SKM-1 treated with dmso at 0.1 percent for 144 hours (cell line): Measurements from ENCODE around the gene KRTAP4-12.
"Not testable (repeated sequence)": the region's sequence is repeated elsewhere in the genome, so short reads cannot be mapped to it uniquely, and the experiment has no call there.

ENCODE experiments used
- DNase-seq: peaks from one replicate; lab custom pipeline; 2025; ENCODE audit not compliant: unreplicated experiment; lab: John Stamatoyannopoulos, UW

Gene KRTAP4-12

DNA sequence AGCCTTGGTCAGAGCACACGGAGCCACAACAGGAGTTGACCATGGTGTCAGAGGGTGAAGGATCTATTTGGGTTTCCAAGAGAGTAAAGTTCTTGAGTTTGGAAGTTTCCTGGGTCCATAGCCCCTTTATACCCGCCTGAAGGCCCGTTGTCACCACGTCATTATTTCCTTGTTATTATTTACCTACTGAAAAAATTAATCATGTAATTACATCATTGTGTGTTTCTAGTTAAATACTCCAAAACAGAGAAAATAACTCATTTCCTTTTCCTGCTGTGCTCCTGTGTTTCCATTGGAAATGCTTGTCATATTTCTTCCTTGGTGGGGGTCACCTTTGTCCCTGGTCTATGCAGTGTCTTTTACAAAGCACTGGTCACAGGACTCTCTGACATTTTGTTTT is 25.9 kb downstream of the KRTAP4-12 start, which contains the start of gene KRTAP4-8:
Gene KRTAP4-8, minus strand, starts transcription at position 101 of the 400 bp plus-strand sequence. Its CDS starts 58 bp downstream, at position 43.
- DNase-seq = no peak

DNA sequence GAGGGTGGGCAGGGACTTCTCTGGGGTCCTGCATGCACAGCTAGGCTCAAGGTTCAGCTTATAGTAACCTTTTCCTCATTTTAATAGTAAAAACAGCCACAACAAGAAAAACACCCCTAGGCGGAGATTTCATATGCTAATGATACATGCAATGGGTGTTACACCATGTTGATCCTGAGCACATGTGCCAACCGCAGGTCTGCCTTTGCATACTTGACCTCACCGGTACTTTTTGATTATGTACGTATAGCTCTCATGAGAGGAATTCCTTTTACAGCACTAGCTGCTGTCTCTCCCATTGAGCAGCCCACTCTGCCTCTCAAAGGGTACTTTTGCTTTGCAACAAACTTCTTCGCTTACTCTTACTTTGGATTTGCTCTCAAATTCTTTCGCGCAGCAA is 27.9 kb downstream of the KRTAP4-12 start:
- DNase-seq = no peak

GRCh38 chr17:41088760-41089352 is 35.1 kb downstream of the KRTAP4-12 start:
- not testable (repeated sequence) for DNase-seq

DNA sequence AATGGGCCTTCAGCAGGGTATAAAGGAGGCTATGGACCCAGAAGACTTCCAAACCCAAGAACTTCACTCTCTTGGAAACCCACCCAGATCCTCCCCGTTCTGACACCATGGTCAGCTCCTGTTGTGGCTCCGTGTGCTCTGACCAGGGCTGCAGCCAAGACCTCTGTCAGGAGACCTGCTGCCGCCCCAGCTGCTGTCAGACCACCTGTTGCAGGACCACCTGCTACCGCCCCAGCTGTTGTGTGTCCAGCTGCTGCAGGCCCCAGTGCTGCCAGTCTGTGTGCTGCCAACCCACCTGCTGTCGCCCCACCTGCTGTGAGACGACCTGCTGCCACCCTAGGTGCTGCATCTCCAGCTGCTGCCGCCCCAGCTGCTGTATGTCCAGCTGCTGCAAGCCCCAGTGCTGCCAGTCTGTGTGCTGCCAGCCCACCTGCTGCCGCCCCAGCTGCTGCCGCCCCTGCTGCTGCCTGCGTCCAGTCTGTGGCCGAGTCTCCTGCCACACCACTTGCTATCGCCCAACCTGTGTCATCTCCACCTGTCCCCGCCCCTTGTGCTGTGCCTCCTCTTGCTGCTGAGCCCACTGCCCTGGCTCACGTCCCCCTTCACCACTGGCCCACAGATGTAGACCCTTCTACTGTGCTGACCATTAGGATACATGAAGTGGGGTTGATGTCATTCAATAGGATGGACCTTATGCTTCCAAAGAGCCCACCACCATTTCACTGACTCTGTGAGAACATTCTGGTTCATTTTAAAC is 39.7 kb downstream of the KRTAP4-12 start, which contains the start of gene KRTAP4-7:
Gene KRTAP4-7, plus strand, starts transcription at position 51 of the 757 bp plus-strand sequence. Its CDS starts 57 bp downstream, at position 108.
- not testable (repeated sequence) for DNase-seq

DNA sequence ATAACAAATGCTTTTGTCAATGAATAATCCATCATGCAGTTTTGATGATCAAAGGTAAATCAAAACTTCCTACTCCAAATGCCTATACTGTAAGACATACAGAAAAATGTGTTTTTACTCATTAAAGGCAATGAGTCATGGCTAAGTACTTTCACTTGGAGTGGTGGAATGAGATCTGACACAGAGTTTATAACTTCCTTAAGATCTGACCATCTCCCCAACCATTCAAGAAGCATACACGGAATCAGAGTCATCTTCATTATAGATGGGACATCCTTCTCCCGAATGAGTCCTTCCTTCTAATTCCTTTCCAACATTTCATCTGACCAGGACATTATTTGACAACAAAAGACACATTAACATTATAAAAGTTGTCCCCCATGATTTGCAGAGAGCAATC is 40.6 kb downstream of the KRTAP4-12 start:
- not testable (repeated sequence) for DNase-seq

GRCh38 chr17:41082626-41083025 is 41.4 kb downstream of the KRTAP4-12 start:
- DNase-seq = no peak

DNA sequence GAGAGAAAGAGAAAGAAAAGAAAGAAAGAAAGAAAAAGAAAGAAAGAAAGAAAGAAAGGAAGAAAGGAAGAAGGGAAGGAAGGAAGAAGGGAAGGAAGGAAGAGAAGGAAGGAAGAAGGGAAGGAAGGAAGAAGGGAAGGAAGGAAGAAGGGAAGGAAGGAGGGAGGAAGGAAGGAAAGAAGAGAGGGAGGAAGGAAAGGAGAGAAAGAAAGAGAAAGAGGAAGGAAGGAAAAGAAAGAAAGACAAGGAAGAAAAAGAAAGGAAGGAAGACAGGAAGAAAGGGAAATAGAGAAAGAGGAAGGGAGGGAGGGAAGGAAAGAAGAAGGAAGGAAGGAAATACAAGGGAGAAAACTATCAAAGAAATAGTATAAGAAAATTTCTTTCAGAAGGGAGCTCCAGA is 47.2 kb downstream of the KRTAP4-12 start:
- no peak for DNase-seq

GRCh38 chr17:41073676-41074075 is 50.3 kb downstream of the KRTAP4-12 start:
- no peak for DNase-seq
